HL-60 (cell line): ENCODE measurements around the gene ABO.

ENCODE experiments used
- GABPA ChIP-seq: IDR thresholded peaks from 2 replicates; pipeline ENCODE4 v1.6.1; 2012; ENCODE audit warnings: low read depth
- POLR2AphosphoS5 ChIP-seq: IDR thresholded peaks from 2 replicates; pipeline ENCODE4 v1.6.1; 2012; ENCODE audit warnings: low read depth
- REST ChIP-seq: IDR thresholded peaks from 2 replicates; pipeline ENCODE4 v1.6.1; 2012; ENCODE audit warnings: low read depth; ENCODE audit not compliant: insufficient replicate concordance
- SPI1 ChIP-seq: IDR thresholded peaks from 2 replicates; pipeline ENCODE4 v1.6.1; 2012; ENCODE audit warnings: low read depth, mild to moderate bottlenecking, borderline replicate concordance
- TF ChIP-seq, protein P1 (sequence below): IDR thresholded peaks from one replicate; pipeline ENCODE4 v1.5.1; 2011; ENCODE audit warnings: low read length, control low read depth, inconsistent platforms; ENCODE audit not compliant: insufficient read depth

DNA sequence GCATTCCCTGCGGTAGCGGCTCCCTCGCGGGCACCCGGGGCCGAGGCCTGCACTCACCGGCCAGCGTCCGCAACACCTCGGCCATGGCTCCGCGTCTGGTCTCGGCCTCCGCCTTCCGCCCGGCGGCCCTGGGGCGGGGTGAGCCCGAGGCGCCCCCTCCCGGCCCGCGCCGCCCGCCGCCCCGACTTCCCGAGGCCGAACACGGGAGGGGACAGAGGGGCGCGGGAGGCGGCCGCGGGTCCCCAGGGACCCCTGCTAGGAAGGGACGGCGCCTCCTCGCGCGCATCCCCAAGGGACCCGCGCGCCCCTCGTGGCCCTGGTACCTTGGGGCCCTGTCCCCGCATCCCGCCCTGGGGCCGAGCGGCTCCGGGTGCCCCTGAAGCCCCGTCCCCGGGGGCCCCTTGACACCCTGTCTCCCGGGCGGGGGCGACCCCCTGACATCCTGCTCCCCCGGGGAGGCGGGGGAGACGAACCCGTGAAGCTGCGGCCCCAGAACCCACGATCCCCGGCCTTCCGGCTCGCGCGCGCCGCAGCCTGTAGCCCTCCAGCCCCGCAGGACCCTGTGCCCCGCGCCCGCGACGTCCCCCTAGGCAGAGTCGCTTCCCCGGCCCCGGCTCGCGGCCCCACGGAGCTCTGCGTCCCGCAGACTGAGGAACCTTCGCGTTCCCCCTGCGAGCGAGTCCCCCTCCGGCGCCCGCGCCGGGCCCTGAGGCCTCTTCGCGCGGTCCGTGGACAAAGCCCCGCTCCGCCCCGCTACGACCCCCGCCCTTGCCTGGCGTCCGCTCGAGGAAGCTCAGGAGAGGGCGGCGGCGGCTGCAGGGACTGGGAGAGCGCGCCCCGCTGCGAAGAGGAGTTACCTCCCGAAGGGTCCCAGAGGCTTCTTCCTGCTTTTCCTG, at the start of gene ABO:
- TF ChIP-seq, protein P1, sequence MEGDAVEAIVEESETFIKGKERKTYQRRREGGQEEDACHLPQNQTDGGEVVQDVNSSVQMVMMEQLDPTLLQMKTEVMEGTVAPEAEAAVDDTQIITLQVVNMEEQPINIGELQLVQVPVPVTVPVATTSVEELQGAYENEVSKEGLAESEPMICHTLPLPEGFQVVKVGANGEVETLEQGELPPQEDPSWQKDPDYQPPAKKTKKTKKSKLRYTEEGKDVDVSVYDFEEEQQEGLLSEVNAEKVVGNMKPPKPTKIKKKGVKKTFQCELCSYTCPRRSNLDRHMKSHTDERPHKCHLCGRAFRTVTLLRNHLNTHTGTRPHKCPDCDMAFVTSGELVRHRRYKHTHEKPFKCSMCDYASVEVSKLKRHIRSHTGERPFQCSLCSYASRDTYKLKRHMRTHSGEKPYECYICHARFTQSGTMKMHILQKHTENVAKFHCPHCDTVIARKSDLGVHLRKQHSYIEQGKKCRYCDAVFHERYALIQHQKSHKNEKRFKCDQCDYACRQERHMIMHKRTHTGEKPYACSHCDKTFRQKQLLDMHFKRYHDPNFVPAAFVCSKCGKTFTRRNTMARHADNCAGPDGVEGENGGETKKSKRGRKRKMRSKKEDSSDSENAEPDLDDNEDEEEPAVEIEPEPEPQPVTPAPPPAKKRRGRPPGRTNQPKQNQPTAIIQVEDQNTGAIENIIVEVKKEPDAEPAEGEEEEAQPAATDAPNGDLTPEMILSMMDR = no peak
- TF ChIP-seq REST (no peak), POLR2AphosphoS5 (no peak), GABPA (no peak), SPI1 (no peak)
